GM19239 (cell line): ENCODE data around the gene GPR18.
"Not testable (repeated sequence)": the region's sequence is repeated elsewhere in the genome, so short reads cannot be mapped to it uniquely, and the experiment has no call there.

Experiments used
- DNase-seq: peaks from one replicate; pipeline ENCODE4 v3.0.0; 2011; ENCODE audit warnings: low spot score; ENCODE audit not compliant: insufficient read length
- FAIRE-seq: peaks from 2 replicates; lab custom pipeline; 2011; peaks lifted over from hg19 to GRCh38; lab: Jason Lieb, UNC

GPR18 gene

GRCh38 chr13:99269627-99270241, 11.6 kb upstream of the GPR18 start:
- peak; percentile 87 for FAIRE-seq
- DNase-seq: no peak

DNA sequence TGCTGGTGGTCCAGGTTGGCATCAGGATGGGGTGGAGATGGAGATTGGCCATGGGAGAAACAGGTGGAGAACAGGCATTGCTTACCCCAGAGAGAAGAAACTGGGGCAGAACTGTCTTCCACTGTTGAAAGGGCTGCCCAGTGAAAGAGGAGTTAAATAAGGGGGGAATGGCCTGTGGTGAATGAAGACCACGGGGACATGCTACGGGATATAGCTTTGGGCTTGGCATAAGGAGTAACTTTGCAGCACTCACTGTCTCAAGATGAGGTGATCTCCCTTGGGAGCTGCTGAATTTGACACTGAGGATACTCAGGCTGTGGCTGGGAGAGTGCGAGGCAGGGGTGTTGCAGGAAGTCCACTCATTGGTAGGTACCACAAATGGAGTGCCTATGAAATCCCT, 10.6 kb upstream of the GPR18 start:
- FAIRE-seq: no peak
- DNase-seq: no peak

DNA sequence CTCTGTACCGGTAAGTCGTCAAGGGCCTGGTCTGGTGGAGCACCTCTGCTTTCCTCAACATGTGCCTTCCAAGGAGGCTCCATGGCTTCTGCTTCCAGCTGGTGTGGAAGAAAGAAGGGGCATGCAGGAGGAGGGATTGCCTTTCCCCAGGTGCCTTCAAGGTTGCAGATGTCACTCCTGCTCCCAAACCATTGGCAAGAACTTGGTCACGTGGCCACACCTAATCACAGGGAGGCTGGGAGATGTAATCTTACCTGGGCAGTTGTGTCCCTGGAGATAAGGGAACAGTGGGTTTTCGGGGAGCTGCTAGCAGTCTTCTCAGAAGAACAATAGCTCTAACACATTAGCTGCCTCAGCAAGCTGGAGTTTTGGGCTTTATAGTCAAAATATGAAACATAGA, 9.7 kb upstream of the GPR18 start:
- FAIRE-seq (no peak), DNase-seq (no peak)

GRCh38 chr13:99266827-99267226, 8.6 kb upstream of the GPR18 start:
- FAIRE-seq: no peak

DNA sequence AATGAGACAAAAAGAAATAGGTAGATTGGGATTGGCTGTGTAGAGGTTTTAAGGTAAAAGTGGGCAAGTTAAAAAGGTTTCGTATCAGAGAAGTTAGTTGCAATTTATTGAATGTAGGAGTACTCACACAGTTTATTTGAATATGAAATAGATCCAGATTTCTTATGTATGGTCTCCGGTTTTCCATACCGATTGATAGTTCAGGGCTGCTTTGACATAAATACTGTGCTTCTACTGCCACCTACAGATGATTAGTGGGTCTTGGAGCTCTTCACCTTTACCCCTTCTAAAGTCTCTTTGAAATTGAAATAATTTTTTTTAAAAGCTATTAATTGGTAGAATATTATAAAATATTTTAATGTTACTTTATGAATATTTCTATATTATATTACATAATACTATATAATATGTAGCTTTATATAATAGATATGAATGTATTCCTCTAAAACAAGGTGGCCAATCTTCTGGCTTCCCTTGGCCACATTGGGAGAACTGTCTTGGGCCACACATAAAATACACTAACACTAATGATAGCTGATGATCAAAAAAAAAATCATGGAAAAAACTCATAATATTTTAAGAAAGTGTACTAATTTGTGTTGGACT, 7.7 kb upstream of the GPR18 start:
- FAIRE-seq (peak; percentile 72), DNase-seq (no peak)

More at GRCh38 chr13:99266827-99267226, 8.6 kb upstream of the GPR18 start:
- DNase-seq: no peak

DNA sequence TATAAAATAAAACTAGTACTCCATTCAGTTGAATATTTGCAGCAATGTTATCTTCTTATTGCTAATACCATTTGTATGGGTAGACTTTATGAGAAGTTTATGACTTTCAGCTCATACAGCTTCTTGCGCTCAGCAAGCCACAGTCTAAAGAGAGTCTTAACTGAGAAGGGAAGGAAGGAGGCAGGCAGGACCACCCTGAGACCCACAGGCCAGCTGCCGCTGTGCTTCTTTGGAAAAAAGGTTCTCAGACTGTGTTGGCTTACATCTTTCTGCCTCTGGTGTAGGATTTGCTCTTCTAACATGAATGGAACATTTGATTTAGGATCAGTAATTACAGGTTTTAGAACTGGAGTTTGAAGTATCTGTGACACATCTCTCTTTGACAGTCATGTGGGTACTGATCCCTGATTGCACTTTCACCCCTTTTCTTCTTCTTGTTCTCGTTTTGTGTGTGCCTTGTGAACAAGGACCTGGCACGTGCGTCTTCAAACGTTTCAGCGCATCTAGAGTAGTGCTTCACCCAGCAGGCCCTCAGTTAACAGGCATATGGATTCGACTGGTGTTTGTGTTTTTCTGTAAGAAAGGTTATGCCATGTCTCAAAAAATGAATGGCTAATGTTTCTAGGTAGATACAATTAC, 7.1 kb upstream of the GPR18 start:
- no peak for FAIRE-seq
- no peak for DNase-seq

GRCh38 chr13:99264051-99264450, 5.9 kb upstream of the GPR18 start:
- no peak for FAIRE-seq
- DNase-seq: no peak

DNA sequence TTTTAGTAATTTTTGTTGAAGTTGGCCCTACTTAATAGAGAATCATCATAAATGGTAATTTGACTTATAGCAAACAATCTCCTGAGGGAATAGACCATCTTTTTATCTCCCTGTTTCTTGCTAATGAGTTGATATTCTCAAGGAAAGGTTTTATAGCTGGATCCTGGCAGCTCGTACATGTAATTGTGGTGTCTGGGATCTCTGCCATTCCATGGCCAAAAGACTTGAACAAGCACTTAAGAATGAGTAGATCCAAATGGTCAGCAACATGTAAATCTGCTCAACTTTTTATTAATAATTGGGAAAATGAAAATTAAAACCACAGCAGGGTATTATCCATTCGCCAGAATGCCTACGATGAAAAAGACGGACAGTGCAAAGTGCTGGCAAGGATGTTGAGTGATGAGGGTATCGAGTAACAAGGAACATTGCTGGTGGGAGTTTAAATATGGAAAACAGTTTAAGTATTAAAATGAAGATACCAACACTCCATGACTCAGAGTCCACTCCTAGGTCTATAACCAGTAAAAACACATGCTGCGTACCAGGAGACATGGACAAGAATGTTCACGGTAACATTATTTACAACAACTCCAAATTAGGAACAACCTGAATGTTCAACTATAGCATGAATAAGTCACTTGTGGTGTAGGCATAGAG, 5.1 kb upstream of the GPR18 start:
- no peak for DNase-seq
- FAIRE-seq: no peak

DNA sequence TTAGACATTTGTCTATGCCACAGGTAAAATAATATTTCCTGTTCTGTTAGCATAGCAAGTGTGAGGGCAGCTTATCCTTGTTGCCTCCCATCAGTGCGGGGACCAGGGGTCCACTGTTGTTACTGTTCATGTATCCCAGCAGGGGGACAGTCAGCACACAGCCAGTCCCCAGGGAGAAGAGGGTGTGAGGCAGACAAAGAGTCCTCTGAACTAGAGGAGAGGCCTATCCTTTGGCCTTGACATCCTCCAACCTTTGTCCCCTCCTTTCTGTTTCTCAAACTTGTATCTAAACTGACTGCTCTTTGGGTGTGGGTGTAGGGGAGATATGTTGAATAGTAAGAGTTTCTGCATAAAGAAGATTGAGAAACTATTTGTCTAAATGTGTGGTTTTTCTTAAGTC, 2.9 kb upstream of the GPR18 start:
- peak; percentile 11 for FAIRE-seq
- DNase-seq: no peak

DNA sequence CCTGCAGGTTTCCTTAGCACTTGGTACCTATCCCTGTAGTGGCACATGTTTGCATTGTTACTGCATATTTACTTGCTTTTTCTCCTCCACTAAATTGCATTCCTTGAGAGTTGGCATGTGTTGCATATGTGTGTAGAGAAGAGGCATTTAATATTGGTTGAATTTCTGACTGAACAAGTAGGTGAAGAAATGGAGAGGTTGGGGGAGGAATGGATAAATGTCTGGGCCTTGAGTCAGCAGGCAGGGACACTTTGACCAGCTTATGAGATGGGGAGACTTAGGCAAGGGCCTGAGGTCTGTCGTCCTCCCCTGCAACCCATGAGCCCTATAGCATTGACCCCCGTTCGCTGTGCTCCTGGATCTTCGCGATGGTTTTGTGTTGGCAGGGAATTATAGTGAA, 2.0 kb upstream of the GPR18 start:
- no peak for DNase-seq
- peak; percentile 18 for FAIRE-seq

GRCh38 chr13:99258946-99259345, 767 bp upstream of the GPR18 start:
- FAIRE-seq: peak; percentile 92

DNA sequence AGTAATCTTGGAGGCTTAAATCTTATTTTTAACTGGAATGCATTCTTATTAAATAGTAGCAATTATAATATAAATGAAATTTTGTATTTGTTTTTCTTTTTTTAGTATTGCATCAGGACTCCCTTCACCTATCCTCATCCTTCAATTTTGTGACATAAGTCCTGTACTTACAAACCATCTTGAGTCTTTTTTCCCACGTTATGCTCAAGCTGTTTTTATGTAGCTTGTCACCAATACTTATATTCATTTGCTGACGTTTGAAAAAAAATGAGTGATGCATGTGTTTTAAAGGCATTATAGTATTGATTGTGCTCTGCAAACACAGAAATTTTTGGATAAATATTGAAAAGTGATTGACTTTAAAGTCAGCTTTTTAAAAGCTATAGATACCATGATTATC, 888 bp downstream of the GPR18 start:
- peak; percentile 81 for FAIRE-seq
- no peak for DNase-seq

More at GRCh38 chr13:99258946-99259345, 767 bp upstream of the GPR18 start:
- DNase-seq: peak; percentile 44

DNA sequence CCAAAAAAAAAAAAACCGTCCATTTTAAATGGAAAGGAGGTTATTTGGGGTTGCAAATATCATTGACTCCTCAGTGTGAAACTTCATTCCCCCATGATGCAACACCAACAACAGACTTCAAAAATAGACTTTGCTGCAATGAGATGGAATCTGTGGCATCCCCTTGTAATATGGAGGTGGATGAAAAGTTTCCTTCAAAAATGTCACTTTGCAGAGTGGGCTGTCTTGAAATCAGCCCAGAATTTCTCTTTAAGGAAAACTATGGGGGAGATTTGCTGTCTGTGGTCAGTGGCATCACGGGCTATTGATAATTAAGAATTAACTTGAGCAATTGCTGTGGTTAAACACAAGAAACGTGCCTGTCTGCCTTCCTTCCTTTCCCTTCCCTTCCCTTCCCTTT, 1.5 kb downstream of the GPR18 start:
- DNase-seq (no peak), FAIRE-seq (peak; percentile 90)

DNA sequence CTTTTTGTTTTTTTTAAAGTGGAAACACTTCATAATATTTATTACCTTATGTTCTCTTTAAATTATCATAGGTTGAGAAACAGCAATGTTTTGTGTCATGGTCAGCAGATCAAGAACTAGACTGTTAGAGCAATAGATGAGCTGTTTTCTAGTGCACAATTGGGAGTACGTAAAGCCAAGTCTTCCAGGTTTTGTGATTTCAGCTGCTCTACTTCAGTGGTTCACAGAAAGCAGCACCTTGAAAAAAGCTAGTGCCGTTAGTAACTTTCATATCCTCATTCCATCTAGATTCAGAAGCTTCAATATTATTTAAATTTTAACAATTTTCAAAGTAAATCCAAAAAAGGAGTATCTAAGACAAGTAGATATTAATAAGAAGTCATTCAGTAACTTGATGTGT, 1.9 kb downstream of the GPR18 start:
- DNase-seq: no peak
- peak; percentile 83 for FAIRE-seq

DNA sequence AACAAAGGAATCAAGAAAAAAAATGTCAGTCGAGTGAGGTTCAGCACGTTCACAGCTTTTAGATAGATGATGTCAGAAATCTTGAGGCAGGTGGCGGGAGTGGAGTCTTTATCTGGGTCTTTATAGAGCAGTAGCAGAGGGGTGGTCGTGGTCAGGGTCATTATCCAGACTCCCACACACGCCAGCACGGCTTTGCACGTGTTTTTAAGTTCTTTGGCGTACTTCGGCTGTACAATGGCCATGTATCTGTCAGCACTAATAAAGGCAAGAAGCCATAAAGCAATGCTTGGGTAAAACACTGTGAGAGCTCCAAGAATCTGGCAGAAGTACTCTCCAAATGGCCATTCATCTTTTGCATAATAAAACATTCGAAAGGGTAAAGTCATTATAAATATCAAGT, 2.9 kb downstream of the GPR18 start:
- FAIRE-seq (no peak), DNase-seq (no peak)

DNA sequence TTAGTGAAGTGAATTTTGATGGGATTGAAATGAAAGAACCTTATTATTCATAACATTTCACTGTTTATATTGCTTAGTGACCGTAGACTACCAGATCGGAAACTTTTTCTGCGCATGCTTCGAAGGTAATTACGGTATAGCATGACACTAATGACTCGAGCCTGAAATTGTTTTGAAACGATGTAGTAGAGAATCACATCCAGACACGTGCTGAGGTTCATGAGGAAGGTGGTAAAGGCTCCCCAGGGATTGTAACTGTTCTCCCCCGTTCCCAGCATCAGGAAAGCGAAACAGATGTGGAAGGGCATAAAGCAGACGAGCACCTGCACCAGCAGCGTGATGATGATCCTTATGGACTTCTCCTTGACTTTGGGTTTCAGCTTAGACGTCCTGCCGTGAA, 3.3 kb downstream of the GPR18 start:
- DNase-seq (no peak), FAIRE-seq (no peak)

DNA sequence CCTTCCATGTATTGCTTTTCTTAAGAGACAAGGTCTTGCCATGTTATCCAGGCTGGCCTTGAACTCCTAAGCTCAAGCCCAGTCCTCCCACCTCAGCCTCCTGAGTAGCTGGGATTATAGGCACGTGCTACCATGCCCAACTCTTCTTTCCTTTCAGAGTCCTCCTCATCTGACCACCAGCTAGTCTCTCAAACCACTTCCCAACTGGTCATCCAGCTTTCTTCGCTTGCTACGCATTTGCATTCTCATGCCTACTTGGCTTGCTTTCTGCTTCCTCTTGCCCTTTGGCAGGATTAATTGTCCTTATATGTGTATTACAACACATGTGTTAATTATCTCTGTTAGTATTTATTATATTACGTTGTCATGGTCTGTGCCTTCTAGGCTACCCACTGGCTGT, 6.3 kb downstream of the GPR18 start:
- no peak for DNase-seq
- FAIRE-seq: no peak

GRCh38 chr13:99250982-99251825, 7.0 kb downstream of the GPR18 start:
- DNase-seq: no peak
- peak; percentile 68 for FAIRE-seq

DNA sequence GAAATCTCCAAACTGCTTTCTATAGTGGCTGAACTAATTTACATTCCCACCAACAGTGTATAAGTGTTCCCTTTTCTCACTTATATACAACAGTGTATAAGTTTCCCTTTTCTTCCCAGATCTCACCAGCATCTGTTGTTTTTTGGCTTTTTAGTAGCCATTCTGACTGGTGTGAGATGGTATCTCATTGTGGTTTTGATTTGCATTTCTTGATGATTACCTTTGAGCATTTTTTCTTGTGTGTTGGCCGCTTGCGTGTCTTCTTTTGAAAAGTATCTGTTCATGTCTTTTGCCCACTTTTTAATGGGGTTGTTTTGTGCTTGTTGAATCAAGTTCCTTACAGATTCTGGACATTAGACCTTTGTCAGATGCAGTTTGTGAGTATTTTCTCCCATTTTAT, 8.6 kb downstream of the GPR18 start:
- not testable (repeated sequence) for DNase-seq, FAIRE-seq

DNA sequence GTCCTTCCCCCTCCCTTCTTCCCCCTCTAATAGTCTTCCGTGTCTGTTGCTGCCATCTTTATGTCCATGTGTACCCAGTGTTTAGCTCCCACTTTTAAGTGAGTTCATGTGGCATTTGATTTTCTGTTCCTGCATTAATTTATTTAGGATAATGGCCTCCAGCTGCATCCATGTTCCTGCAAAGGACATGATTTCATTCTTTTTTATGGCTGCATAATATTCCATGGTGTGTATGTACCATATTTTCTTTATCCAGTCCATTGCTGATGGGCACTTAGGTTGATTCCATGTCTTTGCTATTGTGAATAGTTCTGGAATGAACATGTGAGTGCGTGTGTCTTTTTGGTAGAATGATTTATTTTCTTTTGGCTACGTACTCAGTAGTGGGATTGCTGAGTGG, 9.0 kb downstream of the GPR18 start:
- not testable (repeated sequence) for DNase-seq, FAIRE-seq
